ENCODE measurements around the gene MUCL3. TPM values are rescaled to one million over a fixed set of nuclear protein-coding genes. Genes with fewer than 3 reads are reported as not detected.

The MUCL3 gene
- total RNA-seq, 1 experiment from 2014 or later = 0.15 TPM

GRCh38 chr6:30939473-30939872, 1.3 kb upstream of the MUCL3 start:
- CTCF ChIA-PET = no interaction called here
- intact Hi-C loops (cut with micrococcal nuclease) = no loop called here
- Histone ChIP-seq H4K20me1 (ENCODE audit: insufficient read depth) (no peaks in the 10 kb centered on the region), H2AFZ (ENCODE audit: low read depth, low read length, poor library complexity, severe bottlenecking) (no peak overlapping the region), H3K4me2 (ENCODE audit: low read length) (no peak overlapping the region), H3K27ac (ENCODE audit: low read depth, low read length) (no peak overlapping the region), H3K9me2 (ENCODE audit: insufficient read depth) (no peaks in the 10 kb centered on the region), H3K9me3 (ENCODE audit: control insufficient read depth in 1 of 2, insufficient read depth in 1 of 2, low read depth in 1 of 2, low read length in 2 of 2) (no peaks in the 10 kb centered on the region), H3K79me2 (ENCODE audit: insufficient read depth, low read length) (no peaks in the 10 kb centered on the region), H3K4me3 (replicated peaks in 1 of 2; ENCODE audit: low read depth in 1 of 2, low read length in 2 of 2) (no peak overlapping the region), H3K27me3 (ENCODE audit: insufficient read depth, low read length) (no peaks in the 10 kb centered on the region), H3K36me3 (ENCODE audit: control insufficient read depth in 1 of 2, insufficient read depth in 2 of 2, low read length in 2 of 2) (no peaks in the 10 kb centered on the region), H3K9ac (ENCODE audit: low read length) (no peak overlapping the region), H3K4me1 (ENCODE audit: control insufficient read depth in 1 of 2, insufficient read depth in 2 of 2, low read length in 2 of 2) (peaks cover 14 to 19% of the 10 kb centered on the region in 2 experiments)
- BruUV-seq (replicated peaks) = no TSS peak
- TF ChIP-seq ZBTB33 (IDR thresholded peaks at IDR 0.05; ENCODE audit: extremely low read depth, insufficient replicate concordance, low read length) (no peak), EGR1 (IDR thresholded peaks at IDR 0.05; ENCODE audit: low read depth) (no peak), CEBPB (IDR thresholded peaks at IDR 0.05; ENCODE audit: low read depth) (no peak), CBX3 (IDR thresholded peaks at IDR 0.05; ENCODE audit: low read depth) (no peak), JUND (IDR thresholded peaks at IDR 0.05) (no peak), SRF (IDR thresholded peaks at IDR 0.05; ENCODE audit: low read depth) (no peak)
- RAD21 ChIA-PET (ENCODE audit: low non-redundant PET in 1 of 2, low total read pairs in 2 of 2, uncharacterized antibody in 2 of 2, unreplicated experiment in 2 of 2) = no interaction called here
- DNase-seq (ENCODE audit: low read depth, low spot score) = no peak
- POLR2A ChIA-PET = no interaction called here
- ATAC-seq = no peak

GRCh38 chr6:30942338-30943060, 1.7 kb downstream of the MUCL3 start:
- ChIA-PET RAD21 (ENCODE audit: low non-redundant PET in 1 of 2, low total read pairs in 2 of 2, uncharacterized antibody in 2 of 2, unreplicated experiment in 2 of 2) (interaction anchor here (0.9 to 1.2 kb wide), 4 partner anchors 27 to 137 kb away, joined by 3 to 4 read pairs (median 4); no protein-coding TSS in a partner anchor), POLR2A (interaction anchor here (1.2 kb wide), 2 partner anchors 35 to 128 kb away, joined by 3 to 4 read pairs; partner anchors contain the start of gene GTF2H4), CTCF (interaction anchor here (0.5 to 2.1 kb wide), 12 partner anchors 11 to 424 kb away, joined by 3 to 20 read pairs (median 4); partner anchors contain the start of gene SFTA2)
- DNase-seq (ENCODE audit: low read depth, low spot score) = peak; percentile 83
- intact Hi-C loops (cut with micrococcal nuclease) = loop anchor here (1.0 kb wide), 1 partner anchor 250 kb away; no protein-coding TSS in a partner anchor
- no peaks in the 10 kb centered on the region for H3K9me2 ChIP-seq (ENCODE audit: insufficient read depth)
- H3K9me3 ChIP-seq (ENCODE audit: control insufficient read depth in 1 of 2, insufficient read depth in 1 of 2, low read depth in 1 of 2, low read length in 2 of 2) = no peaks in the 10 kb centered on the region
- peak overlapping the region; percentile 81 for H3K4me2 ChIP-seq (ENCODE audit: low read length)
- peak overlapping the region; percentile 39 for H3K9ac ChIP-seq (ENCODE audit: low read length)
- no peaks in the 10 kb centered on the region for H4K20me1 ChIP-seq (ENCODE audit: insufficient read depth)
- peaks cover 14 to 19% of the 10 kb centered on the region in 2 experiments for H3K4me1 ChIP-seq (ENCODE audit: control insufficient read depth in 1 of 2, insufficient read depth in 2 of 2, low read length in 2 of 2)
- peak overlapping the region; percentile 41 for H3K27ac ChIP-seq (ENCODE audit: low read depth, low read length)
- peak overlapping the region; percentile 22 to 47 for H3K4me3 ChIP-seq (replicated peaks in 1 of 2; ENCODE audit: low read depth in 1 of 2, low read length in 2 of 2)
- no peaks in the 10 kb centered on the region for H3K79me2 ChIP-seq (ENCODE audit: insufficient read depth, low read length)
- H3K36me3 ChIP-seq (ENCODE audit: control insufficient read depth in 1 of 2, insufficient read depth in 2 of 2, low read length in 2 of 2) = no peaks in the 10 kb centered on the region
- H3K27me3 ChIP-seq (ENCODE audit: insufficient read depth, low read length) = no peaks in the 10 kb centered on the region
- no TSS peak for BruUV-seq (replicated peaks)
- peak overlapping the region; percentile 75 for H2AFZ ChIP-seq (ENCODE audit: low read depth, low read length, poor library complexity, severe bottlenecking)
- ATAC-seq = peak; percentile 95
- TF ChIP-seq RAD21 (IDR thresholded peaks at IDR 0.05; ENCODE audit: low read depth) = peak; percentile 67
- TF ChIP-seq CEBPB (IDR thresholded peaks at IDR 0.05; ENCODE audit: low read depth) = no peak
- TF ChIP-seq CBX3 (IDR thresholded peaks at IDR 0.05; ENCODE audit: low read depth) = peak; percentile 45; the same call in 1 of the 2 replicates
- TF ChIP-seq TCF7L2 (IDR thresholded peaks at IDR 0.05; ENCODE audit: borderline replicate concordance, extremely low read depth, insufficient read depth, insufficient read length) = no peak
- TF ChIP-seq JUND (IDR thresholded peaks at IDR 0.05) = no peak
- no peak for TF ChIP-seq EZH2 (IDR thresholded peaks at IDR 0.05)
- TF ChIP-seq SRF (IDR thresholded peaks at IDR 0.05; ENCODE audit: low read depth) = no peak
- peak; percentile 29; the same call in 1 of the 2 replicates for TF ChIP-seq MAX (IDR thresholded peaks at IDR 0.05)
- no peak for TF ChIP-seq POLR2A (IDR thresholded peaks at IDR 0.05; ENCODE audit: borderline replicate concordance, extremely low read depth, insufficient read depth, insufficient read length)
- TF ChIP-seq FOSL1 (IDR thresholded peaks at IDR 0.05; ENCODE audit: low read depth) = no peak
- TF ChIP-seq ELF1 (IDR thresholded peaks at IDR 0.05; ENCODE audit: borderline replicate concordance, low read depth) = no peak
- no peak for TF ChIP-seq REST (IDR thresholded peaks at IDR 0.05; ENCODE audit: low read depth)
